Right lobe of liver (tissue), 4 donors: ENCODE data around the gene ESYT2.

Experiments
- POLR2A ChIP-seq: fragments of 450-650 bp; IDR thresholded peaks from one replicate; pipeline ENCODE4 v1.6.1; 2017; ENCODE audit warnings: antibody characterized with exemption, mild to moderate bottlenecking
- TF ChIP-seq, protein P1 (sequence below), 4 donors: fragments of 200-600 bp in 3 of 4; fragments of 450-650 bp in 1 of 4; IDR thresholded peaks; one replicate each; pipeline versions ENCODE4 v1.5.1 to v1.8.0; 2016 to 2022; ENCODE audit warnings: antibody characterized with exemption in 4 of 4, mild to moderate bottlenecking in 2 of 4
- donor health status: DM: no; HTN: no; CAD: no.
- donor health status: DM: no; HTN: no; CAD: no.
- donor health status: DM: no; HTN: yes; CAD: no.

DNA sequence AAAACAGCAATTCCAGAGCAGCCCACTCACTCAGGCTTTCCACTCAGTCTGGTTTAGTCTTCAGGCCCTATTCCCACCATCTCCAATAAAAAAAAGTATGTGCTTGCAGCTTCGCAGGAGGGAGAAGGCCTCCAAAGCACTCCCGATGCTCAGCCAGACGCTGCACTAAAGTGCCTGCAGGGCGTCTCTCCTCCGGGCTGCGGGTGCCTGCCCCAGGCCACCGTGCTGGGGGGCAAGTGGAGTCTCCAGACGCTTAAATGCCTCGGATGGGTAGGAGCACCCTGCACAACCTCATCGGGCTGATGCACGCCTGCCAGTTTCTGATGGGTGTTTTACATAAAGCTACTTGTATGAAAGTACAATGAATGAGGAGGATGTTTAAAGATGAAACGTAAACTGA is 93.4 kb downstream of the ESYT2 start:
- TF ChIP-seq, protein P1, sequence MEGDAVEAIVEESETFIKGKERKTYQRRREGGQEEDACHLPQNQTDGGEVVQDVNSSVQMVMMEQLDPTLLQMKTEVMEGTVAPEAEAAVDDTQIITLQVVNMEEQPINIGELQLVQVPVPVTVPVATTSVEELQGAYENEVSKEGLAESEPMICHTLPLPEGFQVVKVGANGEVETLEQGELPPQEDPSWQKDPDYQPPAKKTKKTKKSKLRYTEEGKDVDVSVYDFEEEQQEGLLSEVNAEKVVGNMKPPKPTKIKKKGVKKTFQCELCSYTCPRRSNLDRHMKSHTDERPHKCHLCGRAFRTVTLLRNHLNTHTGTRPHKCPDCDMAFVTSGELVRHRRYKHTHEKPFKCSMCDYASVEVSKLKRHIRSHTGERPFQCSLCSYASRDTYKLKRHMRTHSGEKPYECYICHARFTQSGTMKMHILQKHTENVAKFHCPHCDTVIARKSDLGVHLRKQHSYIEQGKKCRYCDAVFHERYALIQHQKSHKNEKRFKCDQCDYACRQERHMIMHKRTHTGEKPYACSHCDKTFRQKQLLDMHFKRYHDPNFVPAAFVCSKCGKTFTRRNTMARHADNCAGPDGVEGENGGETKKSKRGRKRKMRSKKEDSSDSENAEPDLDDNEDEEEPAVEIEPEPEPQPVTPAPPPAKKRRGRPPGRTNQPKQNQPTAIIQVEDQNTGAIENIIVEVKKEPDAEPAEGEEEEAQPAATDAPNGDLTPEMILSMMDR (IDR thresholded peaks at IDR 0.05), result no peak
- TF ChIP-seq POLR2A, result no peak
